Measurements from ENCODE around the gene EEF1G. TPM values are rescaled to one million over a fixed set of nuclear protein-coding genes. Genes with fewer than 3 reads are reported as not detected.

EEF1G gene
- total RNA-seq, 2 donors from 2014 or later = 707 to 1,175 TPM

GRCh38 chr11:62539238-62539925, 34.3 kb downstream of the EEF1G start:
- no peaks in the 10 kb centered on the region for H3K9me3 ChIP-seq
- peaks cover 2 to 87% of the 10 kb centered on the region in 2 donors for H3K4me1 ChIP-seq
- H3K27me3 ChIP-seq = no peaks in the 10 kb centered on the region
- H3K27ac ChIP-seq = peak overlapping the region; percentile 39 to 97
- DNase-seq (ENCODE audit: low spot score) = no peak
- TF ChIP-seq CTCF (IDR thresholded peaks at IDR 0.05) = no peak
- H3K4me3 ChIP-seq = peak overlapping the region in 1 of 2 donors; percentile 18
- H3K36me3 ChIP-seq = peaks cover 23% of the 10 kb centered on the region

GRCh38 chr11:62538470-62539237, 35.0 kb downstream of the EEF1G start:
- peaks cover 30% of the 10 kb centered on the region for H3K36me3 ChIP-seq
- no peak for DNase-seq (ENCODE audit: low spot score)
- TF ChIP-seq CTCF (IDR thresholded peaks at IDR 0.05) = no peak
- peaks cover 2 to 80% of the 10 kb centered on the region in 2 donors for H3K4me1 ChIP-seq
- H3K27me3 ChIP-seq = no peaks in the 10 kb centered on the region
- no peaks in the 10 kb centered on the region for H3K9me3 ChIP-seq
- H3K4me3 ChIP-seq = peak overlapping the region in 1 of 2 donors; percentile 18
- H3K27ac ChIP-seq = peak overlapping the region; percentile 39 to 97

- Histone ChIP-seq H3K27ac (no peak overlapping the region), H3K4me1 (peaks cover 2 to 58% of the 10 kb centered on the region in 2 donors), H3K36me3 (peaks cover 52% of the 10 kb centered on the region), H3K27me3 (no peaks in the 10 kb centered on the region), H3K4me3 (no peak overlapping the region), H3K9me3 (no peaks in the 10 kb centered on the region)
- no peak for DNase-seq (ENCODE audit: low spot score)
- TF ChIP-seq CTCF (IDR thresholded peaks at IDR 0.05) = no peak
Measured at GRCh38 chr11:62536301-62536957, 37.3 kb downstream of the EEF1G start.

GRCh38 chr11:62535802-62536201, 37.9 kb downstream of the EEF1G start:
- no peak for DNase-seq (ENCODE audit: low spot score)
- Histone ChIP-seq H3K4me1 (peaks cover 2 to 52% of the 10 kb centered on the region in 2 donors), H3K4me3 (no peak overlapping the region), H3K9me3 (no peaks in the 10 kb centered on the region), H3K27me3 (no peaks in the 10 kb centered on the region), H3K36me3 (peaks cover 58% of the 10 kb centered on the region), H3K27ac (no peak overlapping the region)
- TF ChIP-seq CTCF (IDR thresholded peaks at IDR 0.05) = no peak

GRCh38 chr11:62534779-62535545, 38.7 kb downstream of the EEF1G start:
- Histone ChIP-seq H3K9me3 (no peaks in the 10 kb centered on the region), H3K4me3 (no peak overlapping the region), H3K4me1 (peaks cover 0 to 43% of the 10 kb centered on the region in 2 donors), H3K36me3 (peaks cover 67% of the 10 kb centered on the region), H3K27me3 (no peaks in the 10 kb centered on the region), H3K27ac (no peak overlapping the region)
- TF ChIP-seq CTCF (IDR thresholded peaks at IDR 0.05) = no peak
- DNase-seq (ENCODE audit: low spot score) = no peak
